ENCODE data around the gene CNKSR3.
A peak's percentile ranks its signal among the peaks of the same experiment; 100 is the strongest.

The CNKSR3 gene

DNA sequence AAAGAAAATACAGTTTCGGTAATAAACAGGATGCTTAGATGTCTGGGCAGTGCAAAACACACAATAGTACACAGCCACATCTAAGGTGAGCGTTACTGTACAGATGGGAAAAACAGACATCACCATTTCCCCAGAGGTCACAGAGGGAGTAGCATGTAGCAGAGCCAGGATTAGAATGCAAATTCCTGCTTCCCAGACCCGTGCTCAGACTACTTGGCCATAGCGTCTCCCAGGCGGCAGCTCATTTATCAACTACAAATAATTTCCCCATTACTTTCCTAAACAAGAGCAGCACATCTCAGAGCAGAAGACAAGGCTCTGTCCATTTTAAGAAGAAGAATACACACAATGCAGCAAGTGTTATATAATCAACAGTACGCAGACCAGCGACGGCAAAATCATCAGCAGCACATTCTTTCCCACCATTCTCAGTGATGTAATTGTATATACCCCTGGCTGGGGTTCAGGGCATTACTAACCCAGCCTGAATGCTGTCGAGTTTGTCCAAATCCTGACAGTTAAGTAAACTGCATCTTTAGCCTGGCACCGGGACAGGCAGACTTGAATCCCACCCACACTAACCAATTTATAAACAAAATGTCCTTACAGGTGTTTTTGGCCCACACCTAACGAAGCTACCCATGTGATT is 61.9 kb downstream of the CNKSR3 start:
- DNase-seq: peak; percentile 51

DNA sequence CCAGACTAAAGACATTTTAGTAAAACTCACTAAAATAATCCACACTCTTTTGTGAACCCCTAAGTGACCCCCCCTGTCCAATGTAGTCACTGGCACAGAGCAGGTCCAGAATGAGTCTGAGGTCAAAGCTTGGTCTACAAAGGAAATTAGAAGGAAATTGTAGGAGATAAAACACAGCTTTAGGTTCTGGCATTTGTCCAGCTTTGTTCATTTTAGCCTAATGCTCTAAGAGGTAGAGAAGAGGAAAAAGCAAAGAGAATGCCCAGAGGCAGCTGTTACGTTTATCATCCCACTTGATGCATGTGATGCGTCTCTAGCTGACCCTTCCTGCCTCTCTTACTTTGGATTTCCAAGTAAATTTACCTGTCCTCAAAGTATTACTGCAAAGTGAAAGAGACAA is 62.5 kb downstream of the CNKSR3 start:
- peak; percentile 77 for DNase-seq

DNA sequence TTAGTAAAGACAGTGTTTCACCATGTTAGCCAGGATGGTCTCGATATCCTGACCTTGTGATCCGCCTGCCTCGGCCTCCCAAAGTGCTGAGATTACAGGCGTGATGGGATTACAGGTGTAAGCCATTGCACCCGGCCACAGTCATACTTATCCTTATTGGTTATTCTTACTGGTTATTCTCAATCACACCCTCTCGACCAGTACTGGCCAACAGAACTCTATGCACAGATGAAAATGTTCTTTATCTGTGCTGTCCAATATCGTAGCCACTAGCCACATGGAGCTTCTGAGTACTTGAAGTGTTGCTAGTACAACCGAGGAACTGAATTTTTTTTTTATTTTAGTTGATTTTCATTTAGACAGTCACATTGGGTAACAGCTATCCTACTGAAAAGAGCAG is 63.5 kb downstream of the CNKSR3 start:
- DNase-seq: no peak

DNA sequence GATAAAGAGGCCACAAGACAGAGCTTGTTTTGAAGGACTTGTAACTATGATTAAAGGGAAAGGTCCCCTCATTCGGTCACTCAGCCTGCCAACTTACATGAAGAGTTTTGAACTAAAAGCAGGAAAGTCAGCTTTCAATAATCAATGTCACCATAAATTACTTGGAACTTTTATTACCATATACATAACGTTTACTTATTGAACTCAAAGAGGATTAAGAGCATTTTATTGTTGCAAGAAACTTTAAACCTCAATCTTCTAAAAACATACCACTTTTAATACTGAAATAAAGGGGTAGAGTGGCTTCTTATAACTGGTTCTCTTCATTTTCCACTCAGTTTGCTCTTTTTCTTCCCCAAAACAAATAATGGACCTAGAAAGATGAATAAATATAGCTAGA is 65.1 kb downstream of the CNKSR3 start:
- DNase-seq: no peak

DNA sequence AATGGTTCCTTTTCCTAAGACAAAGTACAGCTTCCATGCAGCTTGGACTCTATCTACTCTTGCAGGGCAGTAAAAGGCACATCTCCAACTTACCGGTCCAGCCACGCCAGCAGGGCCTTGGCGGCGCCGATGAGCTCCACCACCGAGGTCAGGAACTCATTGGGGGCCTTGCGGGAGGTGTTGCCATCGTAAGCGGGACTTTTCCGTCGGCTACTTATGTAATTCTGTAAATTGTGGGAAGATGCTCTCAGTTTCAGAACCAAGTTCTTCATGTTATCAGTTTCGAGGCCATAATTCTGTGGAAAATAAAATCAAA is 68.5 kb downstream of the CNKSR3 start:
- no peak for DNase-seq

DNA sequence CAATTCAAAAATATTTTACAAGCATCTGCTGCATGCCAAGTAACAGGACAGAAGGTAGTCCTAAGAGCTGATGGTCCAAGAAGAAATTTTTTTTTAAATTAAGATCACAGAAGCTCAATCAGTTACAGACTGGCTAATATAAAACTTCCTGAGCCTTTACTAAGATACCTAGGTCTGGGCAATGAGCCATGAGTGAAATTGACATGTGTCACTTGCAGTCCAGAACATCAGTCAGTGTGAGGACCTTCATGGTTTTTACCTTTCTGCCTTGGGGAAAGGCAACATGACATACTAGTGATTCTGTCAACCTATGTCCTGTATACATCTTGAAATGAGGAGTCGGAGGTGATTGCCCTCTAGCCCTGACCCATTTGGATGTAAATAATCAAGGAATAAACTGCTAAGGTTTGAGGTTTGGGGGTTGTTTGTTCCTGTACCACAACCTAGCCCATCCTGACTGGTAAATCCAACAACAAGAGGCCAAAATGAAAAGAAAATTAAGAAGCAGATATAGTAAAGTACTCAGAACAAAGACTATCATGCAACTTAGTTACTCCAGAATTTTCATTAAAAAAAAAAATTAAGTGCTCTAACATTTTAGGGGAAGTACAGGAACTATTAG is 70.0 kb downstream of the CNKSR3 start:
- DNase-seq: no peak

DNA sequence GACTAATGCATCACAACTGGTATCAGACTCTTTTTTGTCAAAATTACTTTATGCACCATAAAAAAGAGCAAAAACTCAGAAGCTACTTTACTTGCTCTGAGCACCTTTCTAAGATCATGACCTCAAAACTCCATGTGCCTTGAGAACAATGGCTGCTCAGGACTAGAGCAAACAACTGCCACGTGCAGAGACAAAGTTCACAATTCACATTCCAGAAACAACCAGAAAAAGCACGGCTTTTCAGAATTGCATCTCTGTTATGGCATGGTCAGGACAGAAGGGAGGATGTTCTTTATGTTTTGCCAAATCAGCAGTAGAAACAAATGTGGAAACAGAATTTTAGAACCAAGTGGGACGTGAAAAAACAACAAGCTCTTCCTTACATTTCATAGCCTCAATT is 70.5 kb downstream of the CNKSR3 start:
- no peak for DNase-seq

DNA sequence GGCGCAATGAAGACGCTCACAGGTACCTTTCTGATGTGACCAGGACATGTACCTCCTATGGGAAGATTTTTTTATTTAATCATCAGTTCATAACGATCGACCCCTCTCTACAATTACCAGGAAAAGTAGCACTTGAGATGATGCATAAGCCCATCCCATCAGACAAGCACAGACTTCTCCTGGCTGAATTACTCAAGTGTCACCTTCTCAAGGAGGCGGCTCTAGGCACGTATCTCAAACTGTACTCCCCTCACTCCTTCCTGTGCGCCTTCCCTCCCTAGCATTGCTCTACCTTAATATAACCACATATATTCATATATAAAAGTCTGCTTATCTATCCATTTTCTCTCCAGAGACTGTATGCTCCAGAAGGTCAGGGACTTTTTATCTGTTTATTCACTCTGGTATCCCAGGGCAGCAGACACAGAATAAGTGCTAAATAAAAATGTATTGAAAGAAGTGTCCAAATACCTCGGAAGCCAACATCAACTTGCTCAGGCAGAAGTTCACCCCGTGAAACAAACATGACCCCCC is 71.5 kb downstream of the CNKSR3 start:
- DNase-seq: no peak

DNA sequence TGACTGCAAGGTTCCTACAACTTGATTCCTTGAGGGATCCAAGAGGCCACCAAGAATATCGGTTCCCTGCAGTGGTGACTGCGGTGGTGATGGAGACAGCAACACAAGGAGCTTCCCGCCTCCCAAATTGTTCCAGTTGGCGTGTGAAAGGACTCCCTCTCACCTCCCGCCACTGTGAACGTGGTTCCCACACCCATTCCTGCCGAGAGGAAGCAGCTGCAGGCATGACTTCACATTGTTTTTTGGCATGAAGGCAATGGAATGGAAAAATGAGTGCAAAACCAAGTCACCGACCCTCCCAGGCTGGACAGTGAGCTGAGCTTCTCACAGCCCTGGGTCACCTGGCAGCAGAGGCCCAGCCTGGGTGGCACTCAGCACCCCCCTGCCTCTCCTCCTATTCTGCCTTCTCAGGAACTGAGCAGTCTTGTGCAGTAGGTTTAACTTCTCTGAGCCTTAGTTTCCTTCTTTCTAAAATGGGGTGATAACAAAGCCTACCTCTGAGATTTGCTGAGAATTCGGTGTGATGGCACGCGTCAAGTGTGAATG is 75.0 kb downstream of the CNKSR3 start:
- DNase-seq: no peak

DNA sequence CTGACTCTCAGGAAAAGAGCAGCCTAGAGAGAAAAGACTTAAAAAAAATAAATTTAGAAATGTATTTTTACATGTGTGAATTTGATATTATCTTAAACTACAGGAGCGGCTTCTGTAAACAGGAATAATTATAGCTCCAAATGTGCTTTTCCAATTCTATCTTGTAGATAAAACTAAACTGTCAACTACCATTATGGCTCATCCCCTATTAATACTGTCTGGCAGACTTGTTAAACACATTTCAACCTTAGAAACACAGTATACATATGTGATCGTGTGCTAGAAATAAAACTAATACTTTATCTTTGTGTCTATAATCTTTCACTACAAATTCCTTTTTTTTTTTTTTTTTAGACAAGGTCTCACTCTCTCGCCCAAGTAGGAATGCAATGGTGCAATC is 75.8 kb downstream of the CNKSR3 start:
- no peak for DNase-seq

DNA sequence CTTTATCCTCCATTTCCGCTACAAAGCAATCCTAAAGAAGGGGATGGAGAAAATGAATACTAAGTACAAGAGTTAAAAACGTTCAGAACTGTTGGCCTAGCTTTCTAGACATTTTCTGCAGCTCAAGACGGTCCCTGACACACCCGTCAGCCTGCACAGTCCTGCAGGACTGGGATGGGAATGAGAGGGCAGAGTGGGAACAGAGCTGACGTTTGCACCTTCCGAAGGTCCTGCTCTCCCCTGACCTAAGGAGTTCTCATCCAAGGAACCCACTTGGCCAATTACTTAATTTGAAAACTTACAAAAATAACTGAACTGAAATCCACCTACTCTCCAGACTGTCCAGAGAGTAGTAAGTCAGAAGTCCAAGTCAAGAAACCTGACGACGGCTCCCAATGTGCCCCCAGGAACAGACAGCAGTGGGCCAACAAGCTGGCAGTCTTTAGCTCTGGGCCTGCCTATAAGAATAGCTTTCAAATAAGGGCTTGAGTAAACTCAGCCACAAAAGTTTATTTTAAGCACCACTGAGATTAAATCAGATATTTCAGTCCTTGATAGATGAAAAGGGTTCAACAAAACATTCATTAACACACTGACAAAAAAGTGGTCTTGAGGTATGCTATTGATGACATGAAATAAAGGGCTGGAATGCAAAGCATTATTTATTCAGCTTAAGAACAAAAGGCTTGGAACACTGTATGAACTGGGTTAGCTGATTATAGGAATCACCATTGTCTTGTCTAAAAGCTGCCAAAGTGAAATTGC is 76.8 kb downstream of the CNKSR3 start:
- no peak for DNase-seq

DNA sequence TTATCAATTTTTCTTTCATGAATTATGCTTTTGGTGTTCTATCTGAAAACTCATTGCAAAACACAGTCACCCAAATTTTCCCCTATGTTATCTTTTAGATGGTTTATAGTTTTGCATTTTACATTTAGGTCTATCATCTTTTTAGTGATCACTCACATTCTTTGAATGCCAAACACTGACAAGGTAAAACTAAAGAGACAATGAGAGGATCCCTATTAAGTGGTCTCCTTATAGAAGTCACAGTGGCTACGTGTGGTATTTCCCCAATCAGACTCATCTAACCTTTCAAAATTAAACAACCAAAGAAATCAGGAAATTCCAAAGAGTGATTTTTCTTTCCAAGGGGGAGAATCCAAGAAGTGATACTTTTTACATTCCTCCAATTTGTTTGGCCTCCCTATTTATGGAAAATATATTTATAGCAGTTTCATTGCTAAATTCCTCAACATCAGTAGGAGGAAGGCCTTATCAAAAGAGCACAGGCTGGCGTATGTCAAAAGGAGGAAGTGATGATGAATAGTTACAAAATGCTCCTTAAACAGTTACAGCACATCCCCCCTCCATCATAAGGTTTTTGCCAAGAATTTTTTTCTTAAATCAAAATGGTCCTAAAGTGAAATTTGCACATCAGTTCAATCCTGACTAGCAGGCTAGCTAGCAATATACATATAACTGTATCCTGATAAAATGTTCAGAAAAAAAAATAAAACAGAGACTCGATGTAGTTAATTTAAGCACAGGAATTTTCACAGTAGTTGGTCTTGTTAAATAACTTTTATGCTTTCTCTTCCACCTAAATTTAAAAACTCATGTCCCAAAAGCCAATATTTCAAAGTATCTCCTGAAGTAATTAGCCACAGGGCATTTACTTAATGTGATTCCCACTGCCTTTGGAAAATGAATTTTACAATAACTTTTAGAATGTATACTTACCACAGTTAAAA is 77.7 kb downstream of the CNKSR3 start:
- no peak for DNase-seq

DNA sequence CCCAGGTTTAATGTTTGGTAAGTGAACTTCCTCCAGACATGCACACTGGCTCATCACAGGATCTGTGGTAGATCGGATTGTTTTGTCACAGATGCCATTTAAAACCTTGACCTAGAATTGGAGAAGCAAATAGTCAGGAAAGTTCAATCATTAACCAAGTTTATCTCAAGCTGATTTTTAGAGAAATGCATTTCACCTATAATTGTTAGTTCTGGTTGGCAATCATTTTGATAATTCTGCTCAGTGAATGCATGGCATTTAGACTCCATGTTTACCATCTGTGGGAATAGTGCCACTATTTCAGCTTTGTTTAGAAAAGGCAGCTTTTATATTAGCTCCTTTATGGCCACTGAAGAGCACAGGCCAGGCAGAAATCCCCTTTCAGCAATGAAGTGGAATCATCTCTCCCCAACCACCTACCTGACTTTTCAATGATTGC is 80.0 kb downstream of the CNKSR3 start:
- no peak for DNase-seq

DNA sequence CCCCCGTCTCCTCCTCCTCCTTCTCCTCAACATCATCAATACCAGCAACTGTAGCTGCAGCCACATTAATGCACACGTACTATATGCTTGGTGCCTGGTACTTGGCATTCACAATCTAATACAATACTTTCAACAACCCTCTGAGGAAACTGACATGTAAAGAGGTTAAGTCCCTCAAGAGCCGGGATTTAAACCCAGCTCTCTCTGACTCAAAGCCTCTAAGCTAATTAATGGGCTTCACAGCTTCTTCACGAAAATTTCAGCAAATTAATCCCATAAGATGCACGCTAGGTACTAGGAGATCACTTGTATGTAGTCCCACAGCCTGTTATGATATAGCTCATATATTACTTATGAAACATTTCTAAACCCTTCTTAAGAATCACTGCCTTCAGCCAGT is 80.8 kb downstream of the CNKSR3 start:
- DNase-seq: no peak

DNA sequence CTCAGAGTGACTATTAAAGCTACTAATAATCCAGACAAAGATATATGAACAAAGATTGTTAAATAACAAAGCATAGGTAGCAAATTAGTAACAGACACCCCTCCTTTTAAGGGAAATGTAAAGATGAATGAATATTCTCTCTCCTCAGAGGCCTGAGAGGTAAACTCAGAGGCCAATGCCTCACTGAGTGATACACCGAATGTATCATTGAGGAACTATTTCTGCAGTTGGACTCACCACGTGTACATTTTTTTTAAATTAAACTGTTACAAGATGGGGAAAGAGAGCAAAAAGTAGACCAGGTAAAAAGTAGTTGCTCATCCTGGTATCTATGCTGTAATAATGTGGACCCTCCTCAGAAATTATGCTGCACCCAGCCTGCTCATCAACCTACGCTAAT is 81.6 kb downstream of the CNKSR3 start:
- DNase-seq: no peak

DNA sequence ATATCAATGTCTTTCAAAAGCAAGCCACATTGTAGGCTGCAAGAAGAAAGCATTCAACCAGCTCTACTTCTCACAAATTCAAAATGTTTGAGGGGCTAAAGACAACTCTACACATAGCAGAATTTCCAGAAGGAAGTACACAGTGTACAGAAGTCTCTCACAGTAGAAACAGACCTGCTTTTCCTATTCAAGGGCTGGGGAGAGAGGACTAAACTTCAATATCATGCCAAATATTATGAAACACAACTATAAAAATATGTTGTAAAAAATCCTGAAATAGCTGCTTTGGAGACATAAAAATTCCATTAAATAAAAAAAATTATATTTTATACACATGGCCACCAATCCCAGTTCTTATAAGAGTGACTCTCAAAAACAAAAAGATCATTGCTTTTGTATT is 83.0 kb downstream of the CNKSR3 start:
- no peak for DNase-seq

DNA sequence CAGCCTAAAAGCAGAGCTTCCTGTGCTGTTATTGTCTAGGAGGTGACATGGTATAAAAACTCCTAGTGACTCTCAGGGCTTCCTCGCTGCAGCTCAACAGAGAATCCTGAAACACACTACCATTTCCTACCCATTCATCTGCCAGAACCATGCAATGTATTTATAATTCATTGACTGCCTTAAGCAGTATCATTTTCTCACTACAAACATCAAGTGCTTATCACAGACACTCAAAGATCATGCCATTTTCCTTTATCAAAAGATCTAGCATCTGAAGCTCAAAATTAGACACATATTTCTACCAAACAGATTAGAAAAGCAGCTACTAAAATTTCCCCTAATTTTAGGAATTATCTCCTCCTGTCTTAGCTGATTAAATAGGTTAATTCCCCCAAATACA is 83.5 kb downstream of the CNKSR3 start:
- no peak for DNase-seq

DNA sequence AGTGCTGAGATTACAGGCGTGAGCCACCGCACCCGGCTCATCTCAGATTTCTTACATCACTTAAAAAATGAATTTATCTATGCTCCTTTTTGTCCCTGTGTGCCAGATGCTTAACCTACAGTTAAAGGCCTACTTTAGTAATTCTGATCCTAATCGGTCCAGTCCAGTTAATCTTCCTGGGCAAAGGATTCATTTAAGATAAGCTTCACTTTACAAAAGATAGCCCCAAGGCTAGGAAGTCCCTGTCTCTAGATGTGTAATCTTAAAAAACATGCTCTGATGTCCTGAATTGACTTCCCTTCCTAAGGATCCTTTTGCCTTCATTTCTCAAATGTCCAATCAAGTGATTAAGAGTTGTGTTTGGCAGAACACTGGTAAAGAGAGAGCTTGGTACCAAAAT is 85.5 kb downstream of the CNKSR3 start:
- DNase-seq: no peak

DNA sequence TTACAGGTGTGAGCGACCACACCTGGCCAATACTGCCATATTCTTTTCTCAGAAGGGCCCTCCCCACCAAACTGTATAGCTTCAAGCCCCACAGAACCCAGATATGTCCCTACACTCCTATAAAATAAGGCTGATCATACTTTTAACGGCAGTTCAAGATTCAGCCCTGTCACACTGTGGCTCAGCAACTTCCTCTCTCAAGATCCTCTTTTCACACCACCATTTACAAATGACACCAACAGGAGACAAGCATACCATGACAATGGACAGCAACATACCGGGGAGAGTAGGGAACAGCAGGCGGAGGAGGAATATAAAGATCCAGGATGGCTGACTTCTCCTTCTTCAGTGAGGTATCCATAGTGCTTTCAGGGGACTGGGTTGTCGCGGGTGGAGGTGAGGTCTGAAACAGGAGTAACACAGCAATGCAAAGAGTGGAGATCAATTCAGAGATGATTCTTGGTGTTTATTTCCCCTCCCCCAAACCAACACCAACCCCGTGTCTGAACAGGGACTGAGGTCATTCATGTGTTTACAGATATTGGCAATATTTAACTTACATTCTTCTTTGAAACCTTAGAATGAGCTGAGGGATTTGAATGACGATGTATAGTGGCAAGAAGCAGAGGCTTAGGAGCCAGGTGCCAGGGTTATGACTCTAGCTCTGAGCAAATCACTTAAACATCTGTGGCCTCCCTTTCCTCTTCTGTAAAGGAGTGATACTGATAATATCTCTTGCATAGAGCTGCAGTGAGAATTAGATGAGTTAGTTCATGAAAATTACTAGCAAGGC is 96.3 kb downstream of the CNKSR3 start:
- no peak for DNase-seq

DNA sequence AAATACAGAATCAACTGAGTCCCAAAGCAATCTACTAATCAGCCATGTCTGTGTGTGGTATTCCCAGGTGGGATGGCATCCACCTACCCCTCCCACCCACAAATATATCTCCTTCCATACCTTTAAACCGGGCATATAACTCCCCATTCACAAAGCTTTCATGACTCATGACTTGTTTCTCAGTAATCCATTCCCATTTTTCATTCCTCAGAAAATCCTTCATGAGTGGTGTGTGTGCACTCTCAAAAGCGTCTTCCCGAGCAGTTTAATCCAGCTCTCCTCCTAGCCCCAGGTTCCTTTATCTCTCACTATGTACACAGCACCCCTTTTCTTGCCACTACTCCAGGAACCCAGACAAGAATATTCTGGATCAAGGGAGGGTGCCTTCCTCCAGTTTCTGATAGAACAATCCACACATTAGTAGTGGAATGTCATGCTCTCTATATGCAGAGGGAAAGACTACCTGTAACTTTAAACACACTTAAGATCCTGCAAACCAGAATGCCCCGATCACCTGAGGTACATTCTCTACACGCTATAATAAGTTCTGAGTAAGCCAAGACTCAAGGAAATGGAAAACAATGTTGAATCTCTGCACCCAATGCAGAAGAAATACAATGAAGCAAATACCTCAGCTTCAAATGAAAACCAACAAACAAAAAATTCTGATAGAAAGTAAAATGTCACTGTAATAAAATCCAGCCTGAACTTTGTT is 98.2 kb downstream of the CNKSR3 start:
- DNase-seq: no peak

DNA sequence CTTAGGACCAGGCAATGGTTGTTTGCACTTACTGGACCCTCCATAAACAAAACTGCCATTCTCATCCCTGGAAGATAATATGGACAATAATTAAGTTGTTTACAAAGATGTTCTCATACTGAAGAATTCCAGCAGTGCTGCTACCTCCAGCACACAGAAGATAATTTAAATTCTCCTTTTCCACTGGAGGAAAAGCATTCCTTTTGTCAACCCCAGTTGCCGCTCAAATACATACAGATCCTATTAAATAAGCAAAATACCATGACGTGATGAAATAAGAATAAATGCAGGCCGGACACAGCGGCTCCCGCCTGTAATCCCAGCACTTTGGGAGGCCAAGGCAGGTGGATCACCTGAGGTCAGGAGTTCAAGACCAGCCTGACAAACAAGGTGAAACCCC is 99.4 kb downstream of the CNKSR3 start:
- DNase-seq: no peak

Data from NCI-H2029 treated with DMSO at 0.1 percent for 48 hours (cell line).